GM12878 (cell line): Measurements from ENCODE around the gene IFNA21. TPM values are rescaled to one million over a fixed set of nuclear protein-coding genes. Genes with fewer than 3 reads are reported as not detected.
A peak's percentile ranks its signal among the peaks of the same experiment; 100 is the strongest.
"Not testable (repeated sequence)": the region's sequence is repeated elsewhere in the genome, so short reads cannot be mapped to it uniquely, and the experiment has no call there.

Experiments
- ATAC-seq: fragments of 200-7000 bp; cut with Tn5 transposase; 3 replicates; pipeline ENCODE4 v1.9.1; 2020; ENCODE audit warnings: mild to moderate bottlenecking, moderate library complexity
- BruUV-seq: library from RNA; stranded (reverse); fragments of 400-500 nt; replicated peaks from 2 replicates; lab custom pipeline; 2021; lab: Mats Ljungman, UMichigan
- CTCF ChIA-PET: fragments of 300-600 bp; sonication (Branson Sonifier 250); formaldehyde crosslinking; extraction: SDS; loops from one replicate; lab custom pipeline; 2021; ENCODE audit warnings: inconsistent platforms; lab: Yijun Ruan, JAX
- POLR2A ChIA-PET: fragments of 350-600 bp; formaldehyde crosslinking; extraction: SDS; loops from one replicate; lab custom pipeline; 2021; ENCODE audit warnings: inconsistent platforms; lab: Charles Lee
- RAD21 ChIA-PET: fragments of 300-600 bp; sonication (Branson Sonifier 250); formaldehyde crosslinking; loops from one replicate; lab custom pipeline; 2023; ENCODE audit warnings: antibody characterized with exemption; ENCODE audit not compliant: unreplicated experiment; lab: Charles Lee
- SMC1A ChIA-PET: fragments of 300-600 bp; sonication (Branson Sonifier 250); formaldehyde crosslinking; loops from one replicate; lab custom pipeline; 2023; ENCODE audit not compliant: unreplicated experiment, uncharacterized antibody; lab: Charles Lee
- DNase-seq: peaks from one replicate; pipeline ENCODE4 v3.0.0-alpha.2; 2011; ENCODE audit warnings: low read depth, low spot score
- FAIRE-seq: peaks from 3 replicates; lab custom pipeline; 2011; peaks lifted over from hg19 to GRCh38; lab: Jason Lieb, UNC
- H2AFZ ChIP-seq: 2 replicates; pipeline ENCODE4 v1.6.0; 2011; ENCODE audit warnings: low read depth, low read length, control low read depth; ENCODE audit not compliant: control insufficient read depth
- H3K27ac ChIP-seq: 2 replicates; pipeline ENCODE4 v1.5.1; 2011; ENCODE audit warnings: control low read depth; ENCODE audit not compliant: control insufficient read depth, insufficient read depth
- H3K27me3 ChIP-seq, 2 experiments: replicated peaks in 1 of 2; 2 replicates each; pipeline versions ENCODE4 v1.6.0 to v1.6.1; 2011; ENCODE audit warnings: low read length in 1 of 2; ENCODE audit not compliant: control insufficient read depth in 2 of 2, insufficient read depth in 2 of 2
- H3K36me3 ChIP-seq, 2 experiments: 2 replicates each; pipeline ENCODE4 v1.5.1; 2011; ENCODE audit warnings: low read length in 1 of 2; ENCODE audit not compliant: control insufficient read depth in 2 of 2, insufficient read depth in 2 of 2
- H3K4me1 ChIP-seq: 2 replicates; pipeline ENCODE4 v1.6.1; 2011; ENCODE audit warnings: mild to moderate bottlenecking, low read length, moderate library complexity, mixed read lengths; ENCODE audit not compliant: control insufficient read depth, insufficient read depth
- H3K4me2 ChIP-seq: 2 replicates; pipeline ENCODE4 v1.6.0; 2011; ENCODE audit warnings: control low read depth; ENCODE audit not compliant: control insufficient read depth, insufficient read depth
- H3K4me3 ChIP-seq: fragments of 200-600 bp; sonication (generic); 2 replicates; pipeline ENCODE4 v1.5.1; 2016
- H3K79me2 ChIP-seq: 2 replicates; pipeline ENCODE4 v1.6.0; 2011; ENCODE audit warnings: low read length; ENCODE audit not compliant: control insufficient read depth, insufficient read depth
- H3K9ac ChIP-seq: 2 replicates; pipeline ENCODE4 v1.8.0; 2011; ENCODE audit warnings: low read length, control low read depth, mixed read lengths; ENCODE audit not compliant: control insufficient read depth, insufficient read depth
- H3K9me3 ChIP-seq: replicated peaks from 3 replicates; pipeline ENCODE4 v1.5.1; 2011; ENCODE audit warnings: mild to moderate bottlenecking, low read length; ENCODE audit not compliant: control insufficient read depth, insufficient read depth
- H4K20me1 ChIP-seq: 2 replicates; pipeline ENCODE4 v1.6.0; 2011; ENCODE audit not compliant: control insufficient read depth, insufficient read depth
- CTCF ChIP-seq, 3 experiments: IDR thresholded peaks in 2 of 3; conservative IDR thresholded peaks in 1 of 3; 2 replicates each; pipeline ENCODE4 v1.5.1; 2011; ENCODE audit warnings: low read depth in 3 of 3, low read length in 3 of 3, mild to moderate bottlenecking in 3 of 3, control low read depth in 2 of 3, moderate library complexity in 2 of 3, inconsistent platforms in 1 of 3, mixed read lengths in 1 of 3; ENCODE audit not compliant: control insufficient read depth in 2 of 3, insufficient read depth in 1 of 3; ENCODE audit errors: extremely low read depth in 1 of 3
- RAD21 ChIP-seq: IDR thresholded peaks from 2 replicates; pipeline ENCODE4 v1.6.1; 2011; ENCODE audit warnings: mild to moderate bottlenecking, low read depth, low read length, moderate library complexity; ENCODE audit not compliant: insufficient read depth
- WGBS: methylation state at CpG from one replicate; pipeline ENCODE4 v1.1.6; 2016; ENCODE audit warnings: low lambda C conversion rate; ENCODE audit not compliant: insufficient replicate concordance, insufficient coverage; ENCODE audit errors: missing lambda C conversion rate; 5-methylcytosine and 5-hydroxymethylcytosine counted together
- in situ Hi-C: fragments of 300-500 bp; cut with MboI; formaldehyde crosslinking; loops from 9 replicates; pipeline ENCODE4 v1.14.3; 2018; ENCODE audit warnings: mixed read lengths
- intact Hi-C: fragments of 100-400 bp; cut with micrococcal nuclease; formaldehyde crosslinking; loops from one replicate; pipeline ENCODE4 v1.14.2; 2022; ENCODE audit not compliant: unreplicated experiment
- polyA plus RNA-seq, 11 experiments: library from polyadenylated mRNA; depleted of rRNA in 4 of 11; unstranded in 6 of 11; stranded (reverse) in 5 of 11; fragments of >200 nt; fragmentation: Nextera tagmentation in 4 of 11; fragmentation: Illumina TruSeq in 1 of 11; extraction: Ambion mirVana in 4 of 11; extraction: Trizol in 1 of 11; gene quantifications; 1 replicate in 1 of 11; 2 replicates in 10 of 11; pipeline versions ENCODE4 v1.2.1 to v1.2.3, GENCODE V29; 2011 to 2016; ENCODE audit warnings: inconsistent platforms in 2 of 11, missing spikeins in 2 of 11, low read depth in 1 of 11
- total RNA-seq, 4 experiments: library from RNA; depleted of rRNA in 3 of 4; stranded (reverse); fragments of >200 nt in 3 of 4; fragmentation: Illumina TruSeq in 1 of 4; extraction: Trizol in 1 of 4; gene quantifications; 2 replicates each; pipeline versions ENCODE4 v1.2.1 to v1.2.3, GENCODE V29; 2013 to 2021

The IFNA21 gene
- total and polyA plus RNA-seq, 10 of the 15 experiments (the other 5 are each of a cell fraction or from before 2014, with no cell fraction given) = not detected

- H3K36me3 ChIP-seq, FAIRE-seq, intact Hi-C loops, POLR2A ChIA-PET, H3K4me2 ChIP-seq, H3K4me3 ChIP-seq, H2AFZ ChIP-seq, H3K9ac ChIP-seq, BruUV-seq, H3K27ac ChIP-seq, in situ Hi-C loops, H3K79me2 ChIP-seq, DNase-seq: not testable (repeated sequence)
- peak; percentile 98 for ATAC-seq
- WGBS = 22% methylated on average over 4 of the region's 4 CpGs
- SMC1A ChIA-PET = interaction anchor here (0.6 to 1.9 kb wide), 16 partner anchors 9 to 1259 kb away, joined by 3 to 6 read pairs (median 4); no protein-coding TSS in a partner anchor
- RAD21 ChIA-PET = interaction anchor here (0.6 to 1.3 kb wide), 8 partner anchors 9 to 249 kb away, joined by 3 to 9 read pairs (median 3); no protein-coding TSS in a partner anchor
- TF ChIP-seq CTCF (IDR thresholded peaks at IDR 0.05 in 2 of 3, conservative IDR thresholded peaks at IDR 0.05 in 1 of 3; ENCODE audit: control insufficient read depth in 2 of 3, extremely low read depth in 1 of 3, insufficient read depth in 1 of 3, low read depth in 3 of 3, low read length in 3 of 3) (peak; percentile 57 to 70 (median 57)), RAD21 (peak; percentile 49; the same call in 1 of the 2 replicates)
- TF ChIP-seq, all 136 proteins: peak for 2; not testable (repeated sequence) for 134
- CTCF ChIA-PET = interaction anchor here (0.6 to 3.4 kb wide), 31 partner anchors 9 to 825 kb away, joined by 3 to 28 read pairs (median 4); partner anchors contain the start of gene IFNA21
- not testable (repeated sequence) for H4K20me1 ChIP-seq, H3K4me1 ChIP-seq, H3K27me3 ChIP-seq, H3K9me3 ChIP-seq
Measured at GRCh38 chr9:21182810-21183736, 16.6 kb upstream of the IFNA21 start.
